ENCODE measurements around the gene HRCT1. TPM values are rescaled to one million over a fixed set of nuclear protein-coding genes. Genes with fewer than 3 reads are reported as not detected.

The HRCT1 gene
- total RNA-seq, 4 donors from 2014 or later = 9.1 to 32.6 (median 17.2) TPM

- Histone ChIP-seq H3K27me3 (no peaks in the 10 kb centered on the region), H3K27ac (no peak overlapping the region), H3K4me3 (no peak overlapping the region), H3K9me3 (no peaks in the 10 kb centered on the region), H3K4me1 (peaks cover 0 to 24% (median 5%) of the 10 kb centered on the region in 4 donors), H3K36me3 (no peaks in the 10 kb centered on the region)
- TF ChIP-seq CTCF (IDR thresholded peaks at IDR 0.05) (no peak), POLR2A (IDR thresholded peaks at IDR 0.05) (no peak)
- no peak for DNase-seq
These were observed 42.4 kb downstream of the HRCT1 start for GRCh38 chr9:35948451-35948850.

GRCh38 chr9:35948901-35949318 lies 42.9 kb downstream of the HRCT1 start:
- H3K4me3 ChIP-seq = no peak overlapping the region
- H3K36me3 ChIP-seq = no peaks in the 10 kb centered on the region
- peak overlapping the region in 3 of 4 donors; percentile 18 to 34 (median 27) for H3K27ac ChIP-seq
- TF ChIP-seq POLR2A (IDR thresholded peaks at IDR 0.05) (no peak), CTCF (IDR thresholded peaks at IDR 0.05) (no peak)
- H3K4me1 ChIP-seq = peaks cover 0 to 24% (median 5%) of the 10 kb centered on the region in 4 donors
- no peaks in the 10 kb centered on the region for H3K9me3 ChIP-seq
- H3K27me3 ChIP-seq = no peaks in the 10 kb centered on the region
- DNase-seq = no peak

DNA sequence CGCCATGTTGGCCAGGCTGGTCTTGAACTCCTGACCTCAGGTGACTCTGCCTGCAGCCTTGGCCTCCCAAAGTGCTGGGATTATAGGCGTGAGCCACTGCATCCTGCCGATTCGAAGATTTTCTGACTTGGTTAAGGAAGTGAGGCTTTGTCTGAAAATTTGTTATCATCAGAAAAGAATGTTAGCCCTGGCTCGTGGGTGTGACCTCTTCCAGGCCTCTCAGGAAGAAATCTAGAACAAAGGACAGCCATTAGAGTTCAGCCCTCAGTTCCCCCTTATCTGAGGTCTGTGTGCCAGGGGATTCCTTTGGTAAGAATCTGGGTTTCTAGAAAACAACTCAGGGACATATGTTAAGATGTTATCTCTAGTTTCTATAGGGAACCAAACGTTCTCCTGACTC lies 45.7 kb downstream of the HRCT1 start:
- Histone ChIP-seq H3K4me1 (peaks cover 0 to 6% (median 0%) of the 10 kb centered on the region in 4 donors), H3K27ac (no peak overlapping the region), H3K27me3 (no peaks in the 10 kb centered on the region), H3K4me3 (no peak overlapping the region), H3K9me3 (no peaks in the 10 kb centered on the region), H3K36me3 (no peaks in the 10 kb centered on the region)
- TF ChIP-seq CTCF (IDR thresholded peaks at IDR 0.05) = no peak
- TF ChIP-seq POLR2A (IDR thresholded peaks at IDR 0.05) = no peak
- no peak for DNase-seq

DNA sequence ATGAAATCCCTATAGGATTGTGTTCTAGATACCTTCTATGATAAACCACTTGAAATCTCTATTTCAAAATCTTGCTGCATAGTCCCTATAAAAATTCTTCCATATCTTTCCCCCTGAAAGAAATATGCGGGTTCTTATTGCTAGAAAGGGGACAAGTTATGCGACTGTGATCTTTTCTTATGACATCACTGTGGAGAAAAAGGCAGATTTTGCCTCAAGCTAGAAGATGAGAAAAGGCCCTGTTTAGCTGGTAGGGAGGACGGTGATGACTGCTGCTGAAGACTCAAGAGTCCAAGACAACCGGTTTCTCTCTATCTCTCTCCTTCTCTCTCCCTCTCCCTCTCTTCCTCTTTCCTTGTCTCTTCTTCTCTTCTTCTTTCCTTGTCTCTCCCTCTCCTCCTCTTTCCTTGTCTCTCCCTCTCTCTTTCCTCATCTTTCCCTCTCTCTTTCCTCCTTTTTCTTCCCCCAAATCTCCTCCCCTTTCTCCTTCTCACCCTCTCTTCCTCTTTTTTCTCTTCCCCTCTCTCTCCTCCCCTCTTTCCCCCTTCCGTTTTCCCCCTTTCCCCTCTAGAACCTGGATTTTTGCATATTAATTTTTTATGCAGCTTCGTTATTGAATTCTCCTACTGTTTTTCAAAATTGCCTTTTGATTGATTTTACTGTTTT lies 46.7 kb downstream of the HRCT1 start:
- Histone ChIP-seq H3K36me3 (no peaks in the 10 kb centered on the region), H3K27me3 (no peaks in the 10 kb centered on the region), H3K9me3 (no peaks in the 10 kb centered on the region), H3K4me1 (peaks cover 0 to 6% (median 0%) of the 10 kb centered on the region in 4 donors), H3K27ac (no peak overlapping the region), H3K4me3 (no peak overlapping the region)
- TF ChIP-seq POLR2A (IDR thresholded peaks at IDR 0.05) (no peak), CTCF (IDR thresholded peaks at IDR 0.05) (no peak)
- no peak for DNase-seq

- H3K4me1 ChIP-seq = no peaks in the 10 kb centered on the region
- DNase-seq = peak in 2 of 3 donors; percentile 56 to 82
- no peak overlapping the region for H3K4me3 ChIP-seq
- no peaks in the 10 kb centered on the region for H3K9me3 ChIP-seq
- no peaks in the 10 kb centered on the region for H3K36me3 ChIP-seq
- H3K27me3 ChIP-seq = no peaks in the 10 kb centered on the region
- peak; percentile 57 to 96 (median 90) for TF ChIP-seq CTCF (IDR thresholded peaks at IDR 0.05)
- TF ChIP-seq POLR2A (IDR thresholded peaks at IDR 0.05) = no peak
- H3K27ac ChIP-seq = no peak overlapping the region
These were observed 49.0 kb downstream of the HRCT1 start for GRCh38 chr9:35954942-35955546.

All from Peyer's patch (tissue), 4 donors.